H1 (cell line): ENCODE data around the gene RFXANK. TPM values are rescaled to one million over a fixed set of nuclear protein-coding genes. Genes with fewer than 3 reads are reported as not detected.

Experiments used
- CTCF ChIA-PET: fragments of 300-600 bp; sonication (Branson Sonifier 250); formaldehyde crosslinking; loops from one replicate; lab custom pipeline; 2021; ENCODE audit not compliant: partially characterized antibody; lab: Charles Lee
- POLR2A ChIA-PET: fragments of 300-600 bp; sonication (Branson Sonifier 250); formaldehyde crosslinking; loops from one replicate; lab custom pipeline; 2021; ENCODE audit warnings: inconsistent platforms; ENCODE audit not compliant: partially characterized antibody; lab: Charles Lee
- DNase-seq, 2 experiments: peaks; one replicate each; pipeline versions ENCODE4 v3.0.0 to v3.0.0-alpha.2; 2010 to 2022; ENCODE audit warnings: low spot score in 2 of 2, low read depth in 1 of 2, mixed read lengths in 1 of 2
- FAIRE-seq: peaks from 2 replicates; lab custom pipeline; 2011; peaks lifted over from hg19 to GRCh38; lab: Jason Lieb, UNC
- H2AFZ ChIP-seq: 2 replicates; pipeline ENCODE4 v1.8.1; 2012; ENCODE audit warnings: low read length, inconsistent platforms
- H2AK5ac ChIP-seq: 2 replicates; pipeline ENCODE4 v1.6.1; 2013; ENCODE audit warnings: low read depth, low read length
- H2BK120ac ChIP-seq: replicated peaks from 2 replicates; pipeline ENCODE3; 2013; ENCODE audit warnings: low read depth, low read length, inconsistent platforms
- H2BK12ac ChIP-seq: 2 replicates; pipeline ENCODE4 v1.6.1; 2013; ENCODE audit warnings: low read depth, low read length
- H2BK15ac ChIP-seq: 2 replicates; pipeline ENCODE4 v1.6.1; 2013; ENCODE audit warnings: low read length
- H2BK20ac ChIP-seq: 2 replicates; pipeline ENCODE4 v1.6.1; 2013; ENCODE audit warnings: low read length
- H2BK5ac ChIP-seq: 2 replicates; pipeline ENCODE4 v1.6.1; 2013; ENCODE audit warnings: low read depth, low read length
- H3K14ac ChIP-seq: 2 replicates; pipeline ENCODE4 v1.6.1; 2013; ENCODE audit warnings: inconsistent platforms; ENCODE audit not compliant: insufficient read length
- H3K18ac ChIP-seq: 2 replicates; pipeline ENCODE4 v1.6.1; 2013; ENCODE audit warnings: low read length; ENCODE audit errors: extremely low read depth
- H3K23ac ChIP-seq: 2 replicates; pipeline ENCODE4 v1.6.1; 2013; ENCODE audit warnings: inconsistent platforms; ENCODE audit not compliant: insufficient read length
- H3K23me2 ChIP-seq: 2 replicates; pipeline ENCODE4 v1.6.1; 2013; ENCODE audit warnings: low read depth, low read length
- H3K27ac ChIP-seq: 2 replicates; pipeline ENCODE4 v1.6.1; 2011; ENCODE audit warnings: low read depth, low read length, inconsistent platforms
- H3K27me3 ChIP-seq, 4 experiments: replicated peaks in 1 of 4; 1 replicate in 1 of 4; 2 replicates in 3 of 4; pipeline versions ENCODE4 v1.6.1 to v1.8.1; 2011 to 2013; ENCODE audit warnings: low read length in 3 of 4, mild to moderate bottlenecking in 3 of 4, inconsistent platforms in 2 of 4, mixed read lengths in 2 of 4, moderate library complexity in 1 of 4; ENCODE audit not compliant: control insufficient read depth in 3 of 4, insufficient read depth in 3 of 4; ENCODE audit errors: extremely low read depth in 1 of 4
- H3K36me3 ChIP-seq, 4 experiments: 2 replicates each; pipeline versions ENCODE4 v1.6.1 to v1.8.1; 2011 to 2013; ENCODE audit warnings: mild to moderate bottlenecking in 4 of 4, low read length in 3 of 4, moderate library complexity in 2 of 4, control low read depth in 1 of 4, inconsistent platforms in 1 of 4; ENCODE audit not compliant: insufficient read depth in 4 of 4, control insufficient read depth in 2 of 4
- H3K4ac ChIP-seq: replicated peaks from 2 replicates; pipeline ENCODE3; 2013; ENCODE audit warnings: low read length, low read depth, mixed read lengths, inconsistent platforms; ENCODE audit not compliant: insufficient read length
- H3K4me1 ChIP-seq, 4 experiments: replicated peaks in 1 of 4; 1 replicate in 1 of 4; 2 replicates in 3 of 4; pipeline versions ENCODE4 v1.6.1 to v1.8.1; 2011 to 2013; ENCODE audit warnings: low read length in 3 of 4, inconsistent platforms in 2 of 4, mixed read lengths in 1 of 4; ENCODE audit not compliant: insufficient read depth in 4 of 4, control insufficient read depth in 3 of 4
- H3K4me2 ChIP-seq, 2 experiments: 2 replicates each; pipeline versions ENCODE4 v1.6.1 to v1.8.1; 2011 to 2013; ENCODE audit warnings: low read depth in 2 of 2, low read length in 2 of 2, control low read depth in 1 of 2, inconsistent platforms in 1 of 2, mild to moderate bottlenecking in 1 of 2; ENCODE audit not compliant: insufficient read depth in 1 of 2
- H3K4me3 ChIP-seq, 4 experiments: fragments of 200-600, 300-600 bp in 1 of 4; sonication (generic), shearing (Covaris generic), sonication (Bioruptor Twin) in 1 of 4; 2 replicates each; pipeline versions ENCODE4 v1.5.1 to v1.8.1; 2011 to 2016; ENCODE audit warnings: low read length in 4 of 4, low read depth in 3 of 4, control low read depth in 2 of 4, inconsistent platforms in 2 of 4, mild to moderate bottlenecking in 2 of 4, mixed read lengths in 1 of 4, moderate library complexity in 1 of 4; ENCODE audit not compliant: insufficient read depth in 2 of 4; ENCODE audit errors: extremely low read depth in 1 of 4
- H3K56ac ChIP-seq: replicated peaks from 2 replicates; pipeline ENCODE3; 2013; ENCODE audit warnings: low read depth, mild to moderate bottlenecking, mixed read lengths, low read length, inconsistent platforms; ENCODE audit not compliant: insufficient read length
- H3K79me1 ChIP-seq: 2 replicates; pipeline ENCODE4 v1.6.1; 2013; ENCODE audit warnings: low read depth, low read length, control low read depth
- H3K79me2 ChIP-seq, 2 experiments: 2 replicates each; pipeline versions ENCODE4 v1.6.1 to v1.8.1; 2012 to 2013; ENCODE audit warnings: low read length in 2 of 2, mild to moderate bottlenecking in 2 of 2, inconsistent platforms in 1 of 2; ENCODE audit not compliant: insufficient read depth in 2 of 2, control insufficient read depth in 1 of 2
- H3K9ac ChIP-seq, 4 experiments: replicated peaks in 1 of 4; 1 replicate in 1 of 4; 2 replicates in 3 of 4; pipeline versions ENCODE4 v1.6.1 to v1.8.1; 2011 to 2013; ENCODE audit warnings: low read depth in 3 of 4, low read length in 3 of 4, control low read depth in 2 of 4, mild to moderate bottlenecking in 2 of 4, moderate library complexity in 2 of 4, inconsistent platforms in 1 of 4; ENCODE audit errors: extremely low read depth in 1 of 4
- H3K9me3 ChIP-seq, 2 experiments: 2 replicates each; pipeline versions ENCODE4 v1.6.1 to v1.8.1; 2012 to 2013; ENCODE audit warnings: mild to moderate bottlenecking in 2 of 2, moderate library complexity in 2 of 2, control low read depth in 1 of 2, inconsistent platforms in 1 of 2, low read depth in 1 of 2, low read length in 1 of 2, mixed read lengths in 1 of 2; ENCODE audit not compliant: insufficient read depth in 2 of 2
- H4K20me1 ChIP-seq, 2 experiments: replicated peaks in 1 of 2; 2 replicates each; pipeline versions ENCODE3 to v1.8.1; 2011 to 2013; ENCODE audit warnings: inconsistent platforms in 2 of 2, low read length in 2 of 2, mild to moderate bottlenecking in 1 of 2; ENCODE audit not compliant: insufficient read depth in 2 of 2, control insufficient read depth in 1 of 2
- H4K5ac ChIP-seq: 2 replicates; pipeline ENCODE4 v1.6.1; 2013; ENCODE audit warnings: low read length, low read depth, mixed read lengths, inconsistent platforms; ENCODE audit not compliant: insufficient read length
- H4K8ac ChIP-seq: 2 replicates; pipeline ENCODE4 v1.8.0; 2013; ENCODE audit warnings: mild to moderate bottlenecking, moderate library complexity, low read length, inconsistent platforms; ENCODE audit not compliant: insufficient read depth; ENCODE audit errors: extremely low read depth
- H4K91ac ChIP-seq: replicated peaks from 2 replicates; pipeline ENCODE3; 2013; ENCODE audit warnings: low read length, mixed read lengths, inconsistent platforms; ENCODE audit not compliant: insufficient read length
- EZH2 ChIP-seq: fragments of 200-600 bp; sonication (generic); IDR thresholded peaks from 2 replicates; pipeline ENCODE4 v1.7.1; 2012; ENCODE audit warnings: low read depth, mild to moderate bottlenecking, moderate library complexity, low read length, inconsistent platforms; ENCODE audit not compliant: severe bottlenecking
- FOSL1 ChIP-seq: IDR thresholded peaks from 2 replicates; pipeline ENCODE4 v1.6.1; 2011; ENCODE audit warnings: mild to moderate bottlenecking, low read depth, low read length, moderate library complexity; ENCODE audit not compliant: insufficient read depth
- SP2 ChIP-seq: IDR thresholded peaks from 2 replicates; pipeline ENCODE4 v1.6.1; 2012; ENCODE audit warnings: mild to moderate bottlenecking, low read length, inconsistent platforms
- WGBS, 2 experiments: shearing (Covaris generic) in 1 of 2; methylation state at CpG; one replicate each; pipeline versions ENCODE4 v1.1.6 to v1.1.7; 2013 to 2015; ENCODE audit warnings: low lambda C conversion rate in 2 of 2, mixed read lengths in 2 of 2, inconsistent platforms in 1 of 2, low coverage in 1 of 2, missing lambda C conversion rate in 1 of 2; ENCODE audit not compliant: insufficient replicate concordance in 2 of 2, insufficient coverage in 1 of 2, insufficient read length in 1 of 2; ENCODE audit errors: extremely low coverage in 1 of 2, missing lambda C conversion rate in 1 of 2; 5-methylcytosine and 5-hydroxymethylcytosine counted together
- polyA plus RNA-seq, 7 experiments: library from polyadenylated mRNA; depleted of rRNA in 3 of 7; stranded (reverse) in 5 of 7; unstranded in 2 of 7; fragments of >200 nt in 5 of 7; fragments of 200-250 nt in 2 of 7; gene quantifications; 1 replicate in 5 of 7; 2 replicates in 1 of 7; 4 replicates in 1 of 7; pipeline versions ENCODE4 v1.2.1 to v1.2.3, GENCODE V29; 2011 to 2013; ENCODE audit warnings: missing spikeins in 2 of 7, mixed read lengths in 2 of 7
- total RNA-seq: library from RNA; stranded (reverse); fragmentation: NEBNext Ultra II Directional; extraction: Animal tissue kit (Norgen Biotek cat#: 25700); gene quantifications from 2 replicates; pipeline ENCODE4 v1.2.1, GENCODE V29; 2021

Gene RFXANK
- total and polyA plus RNA-seq, 2 of the 8 experiments (the other 6 are each of a cell fraction or from before 2014, with no cell fraction given), result 72.9 to 87.5 TPM

- 87% methylated on average over 19 of the region's 19 CpGs; no CpG with 5 or more reads in 1 of the 2 experiments for WGBS, 2 experiments
- TF ChIP-seq FOSL1 (no peak), SP2 (no peak), EZH2 (no peak)
- TF ChIP-seq, all 59 proteins: peak for 0
- H3K56ac ChIP-seq, result no peak overlapping the region
- no peak overlapping the region for H3K23ac ChIP-seq
- no peaks in the 10 kb centered on the region for H4K20me1 ChIP-seq
- H3K4ac ChIP-seq, result no peak overlapping the region
- H2BK120ac ChIP-seq, result no peak overlapping the region
- no peaks in the 10 kb centered on the region for H3K79me2 ChIP-seq
- ChIA-PET POLR2A (interaction anchor here (0.6 to 1.9 kb wide), 3 partner anchors 31 to 87 kb away, joined by 3 to 5 read pairs (median 4); no protein-coding TSS in a partner anchor), CTCF (interaction anchor here (0.6 to 0.8 kb wide), 3 partner anchors 28 to 269 kb away, joined by 3 to 5 read pairs (median 3); no protein-coding TSS in a partner anchor)
- DNase-seq (no peak), FAIRE-seq (no peak)
- H3K79me1 ChIP-seq, result no peaks in the 10 kb centered on the region
- no peaks in the 10 kb centered on the region for H3K36me3 ChIP-seq
- H3K23me2 ChIP-seq, result no peaks in the 10 kb centered on the region
- no peak overlapping the region for H3K18ac ChIP-seq
- no peak overlapping the region for H2BK5ac ChIP-seq
- no peak overlapping the region for H2AK5ac ChIP-seq
- H2AFZ ChIP-seq, result no peak overlapping the region
- H2BK15ac ChIP-seq, result no peak overlapping the region
- no peak overlapping the region for H3K4me3 ChIP-seq
- no peak overlapping the region for H3K14ac ChIP-seq
- no peak overlapping the region for H4K5ac ChIP-seq
- peaks cover 7 to 13% of the 10 kb centered on the region in 2 experiments for H3K9me3 ChIP-seq
- H3K4me1 ChIP-seq, result peaks cover 0 to 2% (median 0%) of the 10 kb centered on the region in 4 experiments; a peak in 1 of 7 replicates
- H3K9ac ChIP-seq, result no peak overlapping the region
- H3K27me3 ChIP-seq, result no peaks in the 10 kb centered on the region; a peak in 1 of 7 replicates
- no peak overlapping the region for H3K4me2 ChIP-seq
- H4K91ac ChIP-seq, result no peak overlapping the region
- no peak overlapping the region for H3K27ac ChIP-seq
- H4K8ac ChIP-seq, result no peak overlapping the region
- H2BK20ac ChIP-seq, result no peak overlapping the region
- H2BK12ac ChIP-seq, result no peak overlapping the region
Observed at GRCh38 chr19:19232261-19232721, 40.2 kb downstream of the RFXANK start.
